Femur (tissue), 1 donor: Measurements from ENCODE around the gene FFAR4.

Experiments
- DNase-seq: peaks from one replicate; pipeline ENCODE4 v3.0.0-alpha.2; 2017

FFAR4 gene

DNA sequence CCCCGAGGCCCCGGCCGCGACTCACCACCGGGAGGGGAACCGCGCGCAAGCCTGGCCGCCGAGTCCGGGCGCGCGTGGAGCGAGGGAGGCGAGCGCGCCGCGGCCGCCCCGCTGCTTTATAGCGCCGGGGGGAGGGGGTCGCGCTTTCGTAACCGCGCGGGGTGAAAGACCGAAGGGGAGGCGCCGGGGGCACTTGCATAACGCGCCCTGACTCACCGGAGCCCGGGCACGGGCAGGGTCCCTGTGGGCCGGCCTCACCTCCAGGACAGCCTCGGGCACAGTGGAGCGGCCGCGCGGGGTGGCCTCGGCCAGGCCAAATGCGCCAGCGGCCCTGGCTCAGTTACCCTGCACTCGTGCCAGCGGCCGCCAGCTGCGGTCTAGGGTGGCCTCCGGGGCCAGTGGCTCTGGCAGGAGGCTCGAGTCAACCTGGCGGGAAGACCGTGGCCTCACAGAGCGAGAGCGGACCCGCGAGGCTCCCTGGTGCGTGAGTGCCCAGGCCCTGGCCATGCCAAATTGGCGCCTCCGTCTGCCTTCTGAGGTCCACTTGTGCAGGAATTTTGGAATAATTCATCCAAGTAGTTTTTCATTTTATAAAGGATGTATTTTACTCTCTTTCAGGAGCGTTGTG lies 34.8 kb downstream of the FFAR4 start, which contains the start of gene RBP4:
Gene RBP4, minus strand, starts transcription at position 90 of the 628 bp plus-strand sequence. CDS start 207 bp downstream, outside the sequence.
- DNase-seq = peak; percentile 42

DNA sequence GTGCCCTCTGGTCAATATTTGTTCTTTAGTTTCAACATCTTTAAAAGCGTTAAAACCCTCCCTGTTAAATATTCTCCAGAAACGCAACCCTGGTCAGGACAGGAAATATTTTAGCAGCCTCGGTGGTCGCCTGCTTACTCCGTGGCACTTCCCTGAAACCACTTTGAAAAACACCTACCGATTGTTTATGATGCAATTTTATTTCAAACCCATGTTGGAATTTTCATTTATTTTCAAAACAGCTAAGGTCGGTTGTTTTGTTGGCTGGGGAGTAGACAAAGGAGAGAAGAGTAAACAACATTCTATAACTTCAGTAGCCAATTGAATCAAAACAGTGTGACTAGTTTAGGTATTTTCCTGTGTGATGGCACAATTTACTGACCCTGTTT lies 35.3 kb downstream of the FFAR4 start:
- DNase-seq = no peak

DNA sequence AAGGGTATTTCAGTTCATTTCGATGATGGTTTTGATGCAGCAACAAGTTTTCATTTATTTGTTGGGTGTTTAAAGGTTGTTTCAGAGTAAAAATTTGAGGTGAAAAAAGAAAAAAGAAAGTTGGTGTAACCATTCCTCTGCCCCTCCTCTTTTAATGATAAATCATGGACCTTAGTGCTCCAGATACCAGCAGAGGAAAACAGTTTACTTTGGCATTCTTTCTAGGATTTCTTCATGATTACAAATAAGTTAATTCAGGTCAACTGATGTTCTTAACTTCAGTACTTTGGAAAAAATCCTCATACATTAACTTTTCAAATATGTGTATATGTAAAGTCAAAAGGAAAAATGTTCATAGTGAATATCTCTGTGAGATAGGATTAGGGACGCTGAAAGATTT lies 36.6 kb downstream of the FFAR4 start:
- DNase-seq = no peak

DNA sequence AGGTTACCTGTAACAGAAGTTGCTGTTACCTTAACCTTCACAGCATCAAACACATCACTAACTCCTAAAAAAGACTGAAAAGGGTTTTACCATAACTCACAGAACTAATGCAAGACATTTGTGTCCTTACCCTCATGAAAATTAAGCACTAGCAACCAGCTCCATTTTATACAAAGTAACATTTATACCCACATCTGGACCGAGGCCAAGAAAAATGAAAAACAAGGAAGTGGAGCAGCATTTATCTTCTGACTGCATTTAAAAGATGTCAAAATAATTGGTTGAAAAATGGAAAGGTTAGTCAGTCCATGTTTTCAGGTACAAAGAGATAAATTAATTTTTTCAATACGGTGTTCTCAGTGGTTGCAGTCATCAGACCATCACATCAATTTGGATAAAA lies 37.7 kb downstream of the FFAR4 start:
- no peak for DNase-seq

DNA sequence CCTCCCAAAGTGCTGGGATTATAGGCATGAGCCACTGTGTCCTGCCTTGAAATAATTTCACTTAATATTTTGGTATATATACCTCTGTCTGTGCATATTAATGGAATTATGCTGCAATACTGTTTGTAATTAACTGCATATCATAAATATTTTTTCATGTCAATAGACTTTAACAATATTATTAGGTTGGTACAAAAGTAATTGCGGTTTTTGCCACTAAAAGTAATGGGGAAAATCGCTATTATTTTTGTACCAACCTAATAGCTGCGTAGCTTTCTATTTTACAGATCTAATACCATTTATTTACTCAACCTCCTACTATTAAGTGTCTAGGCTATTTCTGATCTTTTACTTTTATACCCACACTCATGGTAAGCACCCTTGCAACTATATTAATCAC lies 42.0 kb downstream of the FFAR4 start:
- no peak for DNase-seq

DNA sequence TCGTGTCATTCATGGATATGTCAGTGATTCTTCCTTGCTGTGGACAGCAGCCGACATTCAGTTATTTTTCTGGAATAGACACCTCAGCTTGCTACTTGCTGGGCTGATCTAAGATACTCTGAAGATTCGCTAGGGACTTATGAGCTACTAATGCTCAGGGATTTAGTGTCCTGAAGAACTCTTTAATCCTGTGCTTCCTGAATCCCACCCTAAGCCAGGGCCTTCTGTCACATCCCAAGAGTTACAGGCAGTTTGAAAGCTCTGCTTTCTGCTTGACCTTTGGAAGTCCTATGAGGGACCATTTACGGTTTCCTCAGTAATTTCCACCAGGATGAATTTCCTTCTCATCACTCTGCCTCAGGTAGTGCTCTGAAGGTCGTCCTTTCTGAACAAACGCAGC lies 45.8 kb downstream of the FFAR4 start, which contains the start of gene PDE6C:
Gene PDE6C, plus strand, starts transcription at position 227 of the 400 bp plus-strand sequence. CDS start 189 bp downstream, outside the sequence.
- no peak for DNase-seq

DNA sequence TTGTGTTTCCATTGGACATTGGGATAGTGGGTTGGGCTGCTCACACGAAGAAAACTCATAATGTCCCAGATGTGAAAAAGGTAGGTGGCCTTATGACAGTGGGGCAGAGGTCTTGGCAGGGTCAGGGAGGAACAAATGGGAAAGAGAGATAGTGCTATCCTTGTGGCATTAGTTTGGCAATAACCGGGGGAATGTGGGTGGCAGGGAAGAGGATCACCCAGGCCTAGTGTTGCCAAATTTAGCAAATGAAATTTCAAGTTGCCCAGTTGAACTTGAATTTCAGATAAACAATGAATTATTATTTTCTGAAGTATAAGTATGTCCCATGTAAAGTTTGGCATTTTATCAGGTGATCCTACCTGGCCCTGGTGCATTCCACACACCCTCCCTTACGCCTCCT lies 46.7 kb downstream of the FFAR4 start:
- DNase-seq = no peak

DNA sequence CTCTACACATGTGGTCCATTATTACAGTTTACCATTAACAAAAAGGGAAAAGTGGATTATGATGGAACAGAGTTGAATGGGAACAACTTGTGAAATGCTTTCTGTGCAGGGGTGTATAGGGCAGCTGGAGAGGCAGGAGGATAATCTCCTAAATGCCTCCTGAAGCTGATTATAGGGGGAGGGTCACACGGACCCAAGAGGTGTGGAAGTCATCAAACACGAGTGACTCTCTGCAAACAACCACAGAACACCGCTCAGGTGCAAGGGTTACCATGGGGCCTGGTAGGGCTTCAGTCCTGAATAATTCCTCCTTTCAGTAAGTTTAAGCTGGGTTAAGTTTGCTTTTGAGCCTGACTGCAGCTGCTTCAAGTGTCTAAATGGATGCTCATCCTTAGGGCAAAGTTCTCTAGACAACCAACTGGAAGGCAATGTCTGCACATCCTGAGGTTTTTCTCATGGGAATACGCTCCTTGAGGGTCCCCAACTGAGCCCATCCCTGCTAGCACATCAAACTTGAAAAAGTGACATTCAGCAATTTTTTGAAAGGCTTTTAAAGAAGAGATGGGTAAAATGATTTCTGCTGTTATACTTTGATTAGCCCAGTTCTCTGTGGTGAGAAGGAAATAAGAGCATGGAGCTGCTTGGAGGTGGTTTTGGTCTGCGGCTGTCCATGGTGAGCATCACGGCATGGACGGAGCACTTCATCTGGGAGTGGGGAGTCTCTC lies 47.8 kb downstream of the FFAR4 start:
- DNase-seq = no peak

DNA sequence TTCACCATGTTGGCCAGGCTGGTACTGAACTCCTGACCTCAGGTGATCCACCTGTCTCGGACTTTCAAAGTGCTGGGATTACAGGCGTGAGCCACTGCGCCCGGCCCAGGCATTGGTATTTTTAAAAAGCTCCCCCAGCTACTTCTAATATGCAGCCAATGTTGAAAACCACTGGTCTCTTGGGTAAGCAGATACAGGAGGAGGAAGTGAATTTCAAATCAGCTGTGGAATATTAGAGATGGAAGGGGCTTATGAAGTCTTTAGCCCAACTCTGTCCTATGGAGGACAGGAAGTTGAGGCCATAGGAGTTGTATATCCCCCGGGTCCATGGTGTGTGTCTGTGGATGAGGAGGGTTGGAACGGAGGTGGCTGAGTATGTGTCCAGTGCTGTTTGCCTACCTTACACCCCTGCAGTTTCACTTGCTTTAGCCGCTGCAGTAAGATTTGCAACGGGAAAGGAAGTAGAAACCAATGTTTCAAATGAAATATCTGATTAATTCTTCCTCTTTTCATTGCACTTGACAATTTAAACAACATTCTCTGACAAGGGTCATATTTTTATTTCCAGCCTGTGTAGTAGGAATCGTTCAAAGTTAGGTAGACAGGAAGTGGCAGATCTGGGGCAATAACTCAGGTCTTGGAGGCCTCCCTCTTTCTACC lies 49.2 kb downstream of the FFAR4 start:
- no peak for DNase-seq

DNA sequence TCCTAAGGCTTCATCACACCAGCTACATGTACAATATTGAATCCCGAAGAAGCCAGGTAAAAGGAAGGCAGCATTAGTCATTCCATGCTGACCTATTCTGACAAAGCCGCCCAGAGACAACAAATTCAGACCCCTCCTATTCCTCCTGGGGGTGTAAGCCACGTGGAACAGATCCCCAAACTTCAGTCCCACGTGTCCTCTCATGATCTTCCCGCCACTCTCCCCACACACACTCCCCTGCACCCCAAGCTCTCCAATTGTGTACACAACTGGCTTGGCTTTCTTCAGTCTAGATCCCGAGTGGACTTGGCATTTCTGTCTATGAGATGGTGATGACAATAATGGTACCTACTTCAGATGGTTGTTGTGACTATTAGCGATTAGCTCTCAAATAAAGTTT lies 54.5 kb downstream of the FFAR4 start:
- no peak for DNase-seq

DNA sequence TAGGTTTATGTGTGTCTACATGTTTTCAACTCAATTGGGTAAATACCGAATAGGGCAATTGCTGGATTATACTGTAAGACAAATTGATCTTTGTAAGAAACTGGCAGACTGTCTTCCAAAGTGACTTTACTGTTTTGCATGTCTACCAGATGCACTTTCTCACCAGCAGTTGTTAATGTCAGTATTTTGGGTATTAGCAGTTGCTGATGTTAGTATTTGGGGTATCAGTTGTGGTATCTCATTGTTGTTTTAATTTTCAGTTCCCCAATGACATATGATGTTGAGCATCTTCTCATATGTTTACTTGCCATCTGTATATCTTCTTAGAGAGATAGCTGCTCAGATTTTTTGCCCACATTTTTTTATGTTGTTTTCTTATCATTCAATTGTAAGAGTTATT lies 56.5 kb downstream of the FFAR4 start:
- no peak for DNase-seq

DNA sequence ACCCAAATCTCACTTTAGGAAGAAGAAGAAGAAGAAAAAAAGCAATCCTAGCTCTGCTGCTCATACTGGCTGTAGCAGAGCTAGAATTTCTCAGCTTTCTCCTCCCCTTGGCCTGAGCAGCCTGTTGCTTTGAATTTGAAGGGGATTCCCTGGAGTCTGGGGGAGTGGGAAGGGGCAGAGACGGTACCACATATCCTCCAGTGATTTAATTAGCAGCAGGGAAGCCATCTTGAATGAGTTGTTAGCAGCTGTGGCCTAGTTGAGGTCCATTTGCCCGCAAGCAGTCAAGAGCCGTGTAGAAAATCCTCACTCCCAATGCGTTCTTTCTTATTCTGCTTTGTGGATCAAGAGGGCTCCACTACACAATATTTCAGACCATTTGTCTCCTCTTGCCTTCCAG lies 62.4 kb downstream of the FFAR4 start:
- DNase-seq = no peak

DNA sequence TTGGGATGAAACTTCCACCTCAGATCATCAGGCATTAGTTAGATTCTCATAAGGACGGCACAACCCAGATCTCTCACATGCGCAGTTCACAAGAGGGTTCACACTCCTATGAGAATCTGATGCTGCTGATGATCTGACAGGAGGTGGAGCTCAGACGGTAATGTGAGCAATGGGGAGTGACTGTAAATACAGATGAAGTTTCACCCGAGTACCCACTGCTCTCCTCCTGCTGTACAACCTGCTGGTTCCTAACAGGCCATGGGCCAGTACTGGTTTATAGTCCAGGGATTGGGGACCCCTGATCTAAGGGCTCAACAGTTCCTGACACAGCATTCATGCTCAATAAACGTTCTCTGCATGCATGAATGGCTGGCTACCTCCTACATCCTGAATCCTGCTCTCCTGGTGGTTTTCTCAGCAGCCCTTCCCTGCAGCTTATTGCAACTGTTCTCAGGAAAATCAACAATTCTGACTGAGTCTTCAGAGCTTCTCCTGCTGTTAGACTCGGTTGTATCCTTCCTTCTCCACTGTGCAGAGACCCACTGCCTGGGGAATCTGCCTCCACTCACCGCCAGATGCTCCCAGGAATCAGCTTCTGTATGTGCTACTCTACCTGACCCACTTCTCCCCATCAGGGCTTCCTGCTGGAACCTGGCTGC lies 63.3 kb downstream of the FFAR4 start:
- DNase-seq = no peak

DNA sequence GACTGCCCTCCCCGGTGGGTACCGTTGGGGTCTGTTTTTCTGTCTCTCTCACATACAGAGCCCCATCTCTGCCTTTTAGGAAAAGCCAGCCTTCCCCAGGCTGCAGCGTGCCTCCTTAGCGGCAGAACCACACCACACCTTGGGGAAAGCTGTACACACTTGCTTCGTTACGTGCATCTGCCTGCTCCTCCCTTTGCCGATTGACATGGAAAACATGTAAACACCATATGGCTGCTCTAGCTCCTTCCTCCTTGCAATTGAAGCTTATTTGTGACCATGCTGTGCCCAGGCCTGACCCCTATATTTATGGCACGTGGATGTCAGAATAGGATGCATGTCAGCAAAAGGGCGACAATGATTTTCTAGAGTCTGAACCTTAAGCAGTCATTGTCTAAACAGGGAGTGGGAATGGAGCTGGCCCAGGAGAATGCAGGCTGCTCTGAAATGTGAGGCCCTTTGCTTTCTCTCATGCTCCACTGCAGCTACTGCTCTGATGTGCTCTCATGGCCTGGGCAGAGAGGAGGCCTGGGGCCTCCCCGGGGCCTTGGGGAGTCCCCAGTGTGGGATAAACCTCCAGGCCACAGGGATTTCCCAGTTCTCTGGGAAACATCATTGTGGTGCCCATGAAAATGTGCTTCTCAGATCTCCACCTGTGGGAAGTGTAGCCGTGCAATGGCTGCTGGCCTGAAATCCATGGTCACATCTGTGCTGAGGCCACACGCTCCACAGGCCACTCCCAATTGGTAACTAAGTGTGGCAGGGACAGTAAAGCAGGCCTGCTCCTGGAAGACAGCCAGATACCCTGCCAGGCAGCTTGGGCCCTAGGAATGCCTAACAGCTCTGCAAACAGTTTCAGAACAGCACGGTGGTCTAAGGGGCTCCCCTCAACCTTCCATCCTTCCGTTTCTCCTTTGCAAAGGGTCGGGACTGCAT lies 64.4 kb downstream of the FFAR4 start:
- DNase-seq = no peak
